ENCODE measurements around the gene INTS4. TPM values are rescaled to one million over a fixed set of nuclear protein-coding genes. Genes with fewer than 3 reads are reported as not detected.
"Not testable (repeated sequence)": the region's sequence is repeated elsewhere in the genome, so short reads cannot be mapped to it uniquely, and the experiment has no call there.

INTS4 gene
- total and polyA plus RNA-seq, 2 of the 4 experiments (the other 2 are of a cell fraction) = 24.0 to 52.5 TPM

DNA sequence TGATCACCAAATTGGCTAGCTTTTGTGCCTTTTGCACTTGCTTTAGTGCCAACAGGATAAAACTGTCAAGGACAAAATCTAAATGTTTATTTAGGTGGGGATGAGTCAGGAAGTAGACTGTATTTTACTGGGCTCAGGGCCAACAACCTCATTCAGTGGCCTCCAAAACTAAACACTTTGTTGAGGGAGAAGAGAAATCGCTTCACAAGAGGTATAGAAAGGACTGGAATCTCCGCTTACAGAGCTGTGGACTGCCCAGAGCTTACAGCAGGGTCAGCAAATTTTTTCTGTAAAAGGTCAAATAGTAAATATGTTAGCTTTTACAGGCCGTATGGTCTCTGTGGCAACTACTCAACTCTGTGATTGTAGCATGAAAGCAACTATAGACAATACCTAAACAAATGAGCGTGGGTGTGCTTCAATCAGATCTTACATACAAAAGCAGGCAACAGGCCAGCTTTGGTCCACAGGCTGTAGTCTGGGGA lies 80.1 kb downstream of the INTS4 start:
- H4K91ac ChIP-seq (ENCODE audit: insufficient read depth, low read depth, low read length); CTCF ChIA-PET; H2BK15ac ChIP-seq (ENCODE audit: low read depth, low read length); in situ Hi-C loops (cut with MboI; ENCODE audit: low sequenced_read_pairs); H3K4me3 ChIP-seq (ENCODE audit: insufficient read depth, low read depth, low read length); H2AFZ ChIP-seq (replicated peaks; ENCODE audit: low read length, poor library complexity); H4K8ac ChIP-seq (ENCODE audit: low read depth in 2 of 2, low read length in 2 of 2); H2BK120ac ChIP-seq (ENCODE audit: low read depth, low read length); H3K9me3 ChIP-seq (ENCODE audit: control insufficient read depth, insufficient read depth, low read length); H3K27me3 ChIP-seq (ENCODE audit: control insufficient read depth, insufficient read depth, low read length); H3K36me3 ChIP-seq (ENCODE audit: control insufficient read depth, insufficient read depth, low read length); H3K23ac ChIP-seq (ENCODE audit: low read depth, low read length); H3K14ac ChIP-seq (replicated peaks; ENCODE audit: low read depth, low read length); H3K56ac ChIP-seq (ENCODE audit: extremely low read depth, insufficient read depth, low read length); H3K9ac ChIP-seq (ENCODE audit: low read depth, low read length); H2AK5ac ChIP-seq (ENCODE audit: low read depth, low read length); dilution Hi-C loops (cut with HindIII; ENCODE audit: low sequenced_read_pairs, unreplicated experiment); H2BK20ac ChIP-seq (ENCODE audit: low read depth, low read length); H3K4ac ChIP-seq (ENCODE audit: low read depth, low read length); H3K79me1 ChIP-seq (ENCODE audit: low read depth in 1 of 2, low read length in 2 of 2); H2AK9ac ChIP-seq (replicated peaks; ENCODE audit: low read depth, low read length, poor library complexity); H4K5ac ChIP-seq (ENCODE audit: low read depth, low read length); BruUV-seq (replicated peaks): not testable (repeated sequence)
- ATAC-seq (ENCODE audit: low read depth) (peak; percentile 86), DNase-seq (peak; percentile 95)
- Histone ChIP-seq H3K4me1 (ENCODE audit: control insufficient read depth, insufficient read depth, low read length) (peaks cover 18% of the 10 kb centered on the region), H4K20me1 (ENCODE audit: insufficient read depth, low read length) (peaks cover 10% of the 10 kb centered on the region; the same call in 1 of the 2 replicates), H3K9me1 (ENCODE audit: insufficient read depth, low read length) (peaks cover 14% of the 10 kb centered on the region; the same call in 1 of the 2 replicates), H3K27ac (ENCODE audit: insufficient read depth, low read length) (peak overlapping the region; percentile 72; the same call in 1 of the 2 replicates), H2BK5ac (ENCODE audit: low read depth, low read length, poor library complexity, severe bottlenecking) (peak overlapping the region; percentile 75), H3K18ac (ENCODE audit: low read depth, low read length) (peak overlapping the region; percentile 64; the same call in 1 of the 2 replicates), H3K4me2 (ENCODE audit: low read depth, low read length) (peak overlapping the region; percentile 88)
- peak; percentile 12; the same call in 1 of the 2 replicates for TF ChIP-seq FOS (IDR thresholded peaks at IDR 0.05; ENCODE audit: low read depth, low read length)
- TF ChIP-seq MAFK (IDR thresholded peaks at IDR 0.05; ENCODE audit: low read depth, low read length) = peak; percentile 88
- POLR2A ChIA-PET (ENCODE audit: unreplicated experiment) = interaction anchor here (0.5 kb wide), 1 partner anchor 22 kb away, joined by 3 read pairs; no protein-coding TSS in a partner anchor
- WGBS, 2 experiments (ENCODE audit: extremely low coverage in 2 of 2, insufficient read length in 1 of 2) = 0% methylated on average over 1 of the region's 4 CpGs; no CpG with 5 or more reads in 1 of the 2 experiments
- intact Hi-C loops (cut with micrococcal nuclease) = loop anchor here (1.0 kb wide), 1 partner anchor 93 kb away; the partner anchor contains the start of gene AAMDC

DNA sequence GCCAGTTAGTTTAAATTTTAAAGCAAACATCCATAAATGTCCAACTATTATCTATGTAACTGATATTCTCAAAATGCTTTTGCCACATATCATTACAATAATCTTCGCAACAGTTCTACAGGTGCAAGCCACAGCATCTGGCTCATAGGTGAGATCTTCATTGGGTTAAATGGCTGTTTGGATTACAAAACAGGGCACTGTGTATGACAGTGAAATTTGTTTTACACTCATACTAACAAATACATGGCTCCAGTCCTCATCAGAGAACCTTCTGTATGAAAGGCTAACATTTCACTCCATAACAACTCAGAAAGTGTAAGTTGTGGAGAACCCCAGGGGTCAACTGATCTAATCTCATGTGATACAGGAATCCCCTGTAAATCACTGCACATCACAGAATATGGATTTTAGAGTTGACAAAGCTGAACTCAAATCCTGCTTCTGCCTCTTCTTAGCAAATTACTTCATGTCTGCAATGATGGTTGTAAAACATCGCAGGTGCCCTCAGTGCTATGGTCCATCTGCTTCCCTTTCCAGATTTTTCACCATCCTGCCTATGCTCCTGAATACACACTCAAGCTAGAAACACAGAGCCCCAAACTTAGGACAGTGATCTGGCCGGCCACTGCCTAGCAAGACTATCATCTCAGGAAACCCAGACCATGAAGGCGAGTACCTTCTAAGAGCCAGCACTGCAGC lies 80.7 kb downstream of the INTS4 start:
- no CpG with 5 or more reads among the region's 4 CpGs for WGBS, 2 experiments (ENCODE audit: extremely low coverage in 2 of 2, insufficient read length in 1 of 2)
- Histone ChIP-seq H2BK5ac (ENCODE audit: low read depth, low read length, poor library complexity, severe bottlenecking) (peak overlapping the region; percentile 51), H4K8ac (ENCODE audit: low read depth in 2 of 2, low read length in 2 of 2) (peak overlapping the region in 1 of 2 experiments; percentile 4; a peak in 1 of 4 replicates), H3K4ac (ENCODE audit: low read depth, low read length) (peak overlapping the region; percentile 24), H3K18ac (ENCODE audit: low read depth, low read length) (peak overlapping the region; percentile 27), H3K79me1 (ENCODE audit: low read depth in 1 of 2, low read length in 2 of 2) (peaks cover 2 to 12% of the 10 kb centered on the region in 2 experiments; a peak in 3 of 4 replicates), H4K5ac (ENCODE audit: low read depth, low read length) (peak overlapping the region; percentile 15; the same call in 1 of the 2 replicates), H3K27ac (ENCODE audit: insufficient read depth, low read length) (peak overlapping the region; percentile 57; the same call in 1 of the 2 replicates), H3K23ac (ENCODE audit: low read depth, low read length) (peak overlapping the region; percentile 4; the same call in 1 of the 2 replicates), H3K4me2 (ENCODE audit: low read depth, low read length) (peak overlapping the region; percentile 38), H3K9me1 (ENCODE audit: insufficient read depth, low read length) (peaks cover 14% of the 10 kb centered on the region; the same call in 1 of the 2 replicates), H2AK5ac (ENCODE audit: low read depth, low read length) (peak overlapping the region; percentile 37; the same call in 1 of the 2 replicates), H3K4me1 (ENCODE audit: control insufficient read depth, insufficient read depth, low read length) (peaks cover 18% of the 10 kb centered on the region), H4K20me1 (ENCODE audit: insufficient read depth, low read length) (peaks cover 10% of the 10 kb centered on the region; the same call in 1 of the 2 replicates), H2BK120ac (ENCODE audit: low read depth, low read length) (peak overlapping the region; percentile 30)
- H4K91ac ChIP-seq (ENCODE audit: insufficient read depth, low read depth, low read length); dilution Hi-C loops (cut with HindIII; ENCODE audit: low sequenced_read_pairs, unreplicated experiment); H2BK20ac ChIP-seq (ENCODE audit: low read depth, low read length); H3K9me3 ChIP-seq (ENCODE audit: control insufficient read depth, insufficient read depth, low read length); H3K56ac ChIP-seq (ENCODE audit: extremely low read depth, insufficient read depth, low read length); H3K4me3 ChIP-seq (ENCODE audit: insufficient read depth, low read depth, low read length); in situ Hi-C loops (cut with MboI; ENCODE audit: low sequenced_read_pairs); H3K36me3 ChIP-seq (ENCODE audit: control insufficient read depth, insufficient read depth, low read length); H2AK9ac ChIP-seq (replicated peaks; ENCODE audit: low read depth, low read length, poor library complexity); H3K27me3 ChIP-seq (ENCODE audit: control insufficient read depth, insufficient read depth, low read length); H2AFZ ChIP-seq (replicated peaks; ENCODE audit: low read length, poor library complexity); H3K9ac ChIP-seq (ENCODE audit: low read depth, low read length); H3K14ac ChIP-seq (replicated peaks; ENCODE audit: low read depth, low read length); BruUV-seq (replicated peaks); H2BK15ac ChIP-seq (ENCODE audit: low read depth, low read length); CTCF ChIA-PET: not testable (repeated sequence)
- POLR2A ChIA-PET (ENCODE audit: unreplicated experiment) = interaction anchor here (0.5 kb wide), 1 partner anchor 22 kb away, joined by 3 read pairs; no protein-coding TSS in a partner anchor
- intact Hi-C loops (cut with micrococcal nuclease) = loop anchor here (1.0 kb wide), 1 partner anchor 92 kb away; the partner anchor contains the start of gene AAMDC
- ATAC-seq (ENCODE audit: low read depth) = peak; percentile 64; the same call in 1 of the 2 replicates
- peak; percentile 24 for DNase-seq

All from IMR-90 (cell line).